CD4-positive, alpha-beta T cell treated with Interleukin-15 for 1 hour (primary cell): Measurements from ENCODE around the gene MYNN.
A peak's percentile ranks its signal among the peaks of the same experiment; 100 is the strongest.
"Not testable (repeated sequence)": the region's sequence is repeated elsewhere in the genome, so short reads cannot be mapped to it uniquely, and the experiment has no call there.

Experiments
- DNase-seq: peaks from one replicate; pipeline ENCODE4 v3.0.0-alpha.2; 2020

The MYNN gene

DNA sequence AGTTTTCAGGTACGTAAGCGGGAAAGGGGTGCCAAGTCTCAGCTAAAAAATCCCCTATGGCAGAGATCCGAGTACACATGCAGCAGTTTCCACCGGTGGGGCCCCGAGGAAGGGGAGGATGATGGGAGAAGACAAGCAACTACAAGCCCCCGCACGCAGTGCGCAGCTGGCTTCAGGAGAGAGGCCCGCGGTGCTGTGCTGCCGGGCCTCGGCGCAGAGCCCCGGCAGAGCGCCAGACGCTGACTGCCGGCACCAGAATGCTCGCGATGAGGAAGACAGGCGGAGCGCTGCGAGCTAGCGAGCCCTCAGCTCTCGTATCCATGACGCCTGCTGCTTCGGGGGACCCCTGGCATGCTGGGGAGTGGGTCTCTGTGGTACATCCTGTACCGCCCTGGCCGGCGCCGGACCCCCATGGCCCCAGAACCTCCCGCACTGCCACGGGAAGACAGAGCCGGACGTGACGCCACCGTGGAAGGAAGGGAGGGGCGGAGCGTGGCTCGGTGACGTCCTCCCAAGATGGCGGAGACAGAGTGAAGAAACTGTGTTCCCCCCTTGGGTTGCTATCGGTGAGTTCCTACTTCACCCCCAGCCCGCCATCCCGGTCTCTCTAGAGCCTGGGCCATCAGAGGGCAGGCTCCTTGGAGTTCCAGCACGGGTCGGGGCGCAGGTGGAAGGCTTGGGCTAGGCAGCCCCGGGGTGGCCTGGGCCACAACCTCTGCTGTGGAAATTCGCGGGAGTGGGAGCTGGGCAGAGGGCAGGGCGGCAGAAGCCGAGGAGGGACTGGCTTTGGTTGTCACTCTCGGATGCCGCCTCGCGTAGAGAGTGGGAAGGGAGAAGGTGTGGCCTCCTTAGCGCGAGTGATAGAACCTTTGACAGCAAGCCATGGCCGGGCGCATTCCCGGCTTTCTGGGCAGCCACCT, at the start of gene MYNN:
TSS of gene MYNN (plus strand) at position 500 of the 920 bp plus-strand sequence. CDS start 900 bp downstream, outside the sequence.
- DNase-seq, result peak; percentile 90

DNA sequence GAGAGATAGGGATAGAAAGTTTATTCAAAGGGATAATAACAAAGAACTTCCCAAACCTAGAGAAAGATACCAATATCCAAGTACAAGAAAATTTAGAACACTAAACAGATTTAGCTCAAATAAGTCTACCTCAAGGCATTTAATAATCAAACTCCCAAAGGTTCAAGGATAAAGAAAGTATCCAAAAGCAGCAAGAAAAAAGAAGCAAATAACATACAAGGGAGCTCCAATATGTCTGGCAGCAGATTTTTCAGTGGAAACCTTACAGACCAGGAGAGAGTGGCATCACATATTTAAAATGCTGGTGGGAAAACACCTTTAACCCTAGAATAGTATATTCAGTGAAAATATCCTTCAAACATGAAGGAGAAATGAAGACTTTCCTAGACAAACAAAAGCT, 41.3 kb upstream of the MYNN start:
- DNase-seq, result not testable (repeated sequence)

DNA sequence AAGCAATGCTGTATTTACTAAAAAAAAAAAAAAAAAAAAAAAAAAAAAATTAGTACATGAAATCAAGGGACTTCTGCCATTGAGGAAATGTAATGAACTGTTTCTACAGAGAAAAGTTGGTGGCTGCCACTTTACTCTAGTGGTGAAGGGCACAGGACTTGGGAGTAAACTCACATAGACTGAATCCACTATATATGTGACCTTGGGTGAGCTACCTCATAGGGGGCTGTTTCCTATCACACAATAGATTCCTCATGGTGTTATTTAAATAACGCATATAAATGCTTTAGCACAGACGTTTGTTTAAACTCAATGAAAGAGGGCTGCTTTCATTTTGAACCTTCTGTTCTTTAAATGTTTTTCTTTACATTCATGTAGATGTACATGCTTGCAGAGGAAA, 34.1 kb upstream of the MYNN start:
- no peak for DNase-seq

DNA sequence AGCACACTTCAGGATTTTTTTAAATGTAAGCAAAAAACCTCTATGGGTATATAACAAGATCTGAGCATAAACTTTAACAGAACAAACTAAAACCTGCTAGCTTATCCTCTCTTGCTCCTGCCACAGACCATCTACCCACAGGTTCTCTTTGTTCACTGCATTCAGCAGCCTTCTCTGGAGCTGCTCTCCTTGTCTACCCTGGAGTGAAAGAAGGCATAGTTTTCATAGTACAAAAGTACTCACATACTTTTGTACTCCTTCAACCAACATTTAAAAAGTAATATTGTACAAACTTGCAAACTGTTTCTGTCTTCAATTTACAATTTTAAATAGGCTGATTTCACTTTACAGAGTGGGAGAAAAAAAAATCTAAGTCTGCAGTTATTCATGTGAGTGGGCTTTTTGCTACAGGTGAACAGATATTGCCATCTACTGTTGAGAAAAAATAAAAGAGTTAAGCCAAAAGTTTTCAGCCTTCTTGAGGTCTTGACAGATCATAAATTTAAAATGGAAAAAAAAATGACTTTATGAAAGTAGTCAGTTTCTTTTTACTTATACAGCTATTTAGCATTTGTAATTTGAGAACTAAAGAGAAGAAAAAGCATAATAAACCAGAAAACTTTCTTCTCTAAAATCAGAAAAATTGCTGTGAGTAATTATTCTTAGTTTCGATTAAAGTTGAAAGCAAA, 28.7 kb upstream of the MYNN start:
- no peak for DNase-seq

DNA sequence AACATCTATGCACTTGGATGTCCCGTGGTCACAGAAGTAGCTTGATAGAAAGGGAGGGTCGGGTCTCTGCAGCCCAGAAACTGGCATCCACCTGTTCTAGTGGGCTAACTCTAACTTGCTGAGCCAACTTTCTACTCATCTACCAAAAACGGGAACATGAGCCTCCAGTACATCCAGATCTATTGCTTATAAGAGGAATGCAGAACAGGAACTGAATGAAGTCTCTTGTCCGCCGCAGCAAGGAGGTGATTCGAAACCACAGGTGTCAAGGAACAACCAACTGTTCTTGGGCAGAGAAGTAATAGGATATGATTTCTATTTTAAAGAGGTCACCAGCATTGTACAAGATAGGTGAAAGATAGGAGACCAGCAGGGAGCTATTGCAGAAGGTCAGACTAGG, 26.3 kb upstream of the MYNN start:
- no peak for DNase-seq

DNA sequence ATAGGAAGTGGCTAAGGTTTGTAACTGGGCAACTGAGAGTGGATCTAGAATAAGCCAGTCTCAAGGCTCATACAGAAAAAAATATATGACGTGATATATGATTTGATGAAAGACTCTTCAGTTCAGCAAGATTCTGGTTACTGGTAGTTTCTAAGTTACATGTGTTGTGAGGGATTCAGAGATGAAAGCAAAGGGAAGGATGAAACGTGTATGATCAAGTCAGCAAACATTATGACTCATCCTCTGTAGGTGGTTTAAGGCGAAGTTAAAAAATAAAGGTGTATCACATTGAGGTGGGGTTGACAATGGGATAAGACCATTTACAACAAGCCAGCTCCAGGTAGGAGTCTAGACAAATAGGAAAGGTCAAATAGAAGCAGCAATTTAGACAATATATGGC, 24.5 kb upstream of the MYNN start:
- no peak for DNase-seq

DNA sequence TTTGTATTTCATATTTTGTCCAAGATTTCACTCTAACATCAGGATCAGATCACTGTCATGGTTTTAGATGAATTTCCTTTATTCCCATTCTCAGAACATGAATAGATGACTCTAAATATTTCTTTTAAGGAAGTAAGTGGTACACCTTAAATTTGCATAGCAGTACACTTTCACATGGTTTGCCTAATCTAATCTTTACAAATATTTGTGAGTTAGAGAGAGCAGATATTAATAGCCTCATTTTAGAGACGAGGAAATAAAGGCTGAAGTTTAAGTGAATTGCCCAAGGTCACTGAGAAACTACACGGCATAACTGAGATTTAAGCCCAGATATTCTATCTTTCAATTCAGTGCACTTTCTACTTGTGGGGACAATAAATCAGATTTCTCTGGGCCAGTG, 22.5 kb upstream of the MYNN start:
- DNase-seq, result no peak

DNA sequence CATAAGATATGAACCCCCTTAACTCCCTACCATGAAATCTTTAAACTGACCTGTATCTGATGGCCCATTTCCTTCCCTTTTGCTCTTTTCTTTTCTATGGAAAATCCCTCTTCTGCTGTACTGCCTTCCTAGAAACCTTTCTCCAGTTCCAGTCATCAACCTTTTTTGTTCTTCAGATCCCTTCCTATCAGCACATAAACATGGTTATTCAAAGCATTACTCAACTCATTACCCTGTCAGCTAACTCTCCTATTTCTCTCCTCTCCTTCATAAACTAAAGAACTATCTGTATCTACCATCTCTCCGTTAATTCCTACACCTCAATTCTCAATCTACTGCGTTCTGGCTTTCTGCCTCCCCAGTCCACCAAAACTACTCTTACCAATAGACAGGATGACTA, 21.3 kb upstream of the MYNN start:
- no peak for DNase-seq

DNA sequence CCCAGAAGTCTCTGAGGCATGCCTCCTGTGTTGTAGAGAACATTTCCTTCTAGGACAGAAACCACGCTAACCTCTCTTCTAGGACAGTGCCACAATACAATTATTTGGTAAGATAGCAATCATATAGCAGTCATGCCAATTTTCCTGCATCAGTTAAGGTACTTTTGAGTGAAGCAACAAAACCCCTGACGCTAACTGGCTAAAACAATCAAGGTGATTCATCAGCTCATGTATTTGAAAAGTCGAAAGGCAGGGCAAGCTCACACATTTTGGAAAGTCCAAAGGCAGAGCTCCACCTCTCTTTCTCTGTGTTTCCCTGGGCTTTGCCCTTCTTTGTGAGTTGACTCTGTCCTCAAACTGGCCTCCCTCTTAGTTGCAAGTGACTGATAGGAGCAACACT, 18.5 kb upstream of the MYNN start:
- DNase-seq, result no peak

DNA sequence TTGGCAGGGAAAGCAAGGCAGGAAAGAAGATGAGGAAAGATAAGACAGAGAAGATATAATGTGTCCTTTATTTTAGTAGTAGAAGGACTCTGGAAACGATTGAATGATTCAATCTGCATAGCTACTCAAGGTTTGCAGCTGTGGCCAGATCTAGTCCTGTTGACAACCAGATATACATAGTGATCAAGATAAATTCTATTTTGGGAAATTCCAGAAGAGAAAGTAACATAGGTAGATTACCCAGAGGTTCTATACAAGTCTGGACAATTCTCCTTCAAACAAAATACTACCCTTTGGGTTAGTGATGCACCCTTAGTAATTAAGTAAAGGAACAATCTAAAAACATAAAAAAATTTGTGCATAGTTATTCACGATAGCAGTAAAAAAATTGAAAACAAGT, 17.7 kb upstream of the MYNN start:
- DNase-seq, result no peak

DNA sequence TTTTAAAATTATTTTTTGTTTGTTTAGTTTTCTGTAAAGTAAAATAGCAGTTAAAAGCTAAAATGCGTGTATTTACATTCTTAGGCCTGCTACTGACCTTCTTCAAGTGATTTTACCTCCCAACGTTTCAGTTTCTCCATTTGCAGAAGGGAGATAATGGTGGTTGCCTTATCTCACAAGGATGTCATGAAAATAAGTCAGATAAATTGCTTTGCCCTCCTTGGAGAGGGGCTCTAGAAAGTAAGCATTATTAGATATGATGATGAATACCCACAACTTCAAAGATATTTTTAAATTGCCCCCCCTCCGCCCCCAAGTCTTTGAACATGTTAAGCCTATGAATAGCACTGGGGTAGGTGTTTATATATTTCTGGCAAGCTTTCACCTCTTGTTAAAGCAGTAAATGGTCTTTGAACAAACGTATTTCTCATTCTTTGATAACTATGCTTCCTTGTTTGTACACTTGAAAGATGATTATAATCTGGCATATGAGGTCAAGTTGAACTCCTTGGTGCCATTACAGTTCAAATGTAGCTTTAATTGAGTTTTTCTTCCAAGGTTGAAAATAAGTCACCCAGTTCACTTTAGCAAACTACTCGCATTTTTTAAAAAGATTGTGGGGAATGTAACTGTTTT, 14.7 kb upstream of the MYNN start:
- no peak for DNase-seq

DNA sequence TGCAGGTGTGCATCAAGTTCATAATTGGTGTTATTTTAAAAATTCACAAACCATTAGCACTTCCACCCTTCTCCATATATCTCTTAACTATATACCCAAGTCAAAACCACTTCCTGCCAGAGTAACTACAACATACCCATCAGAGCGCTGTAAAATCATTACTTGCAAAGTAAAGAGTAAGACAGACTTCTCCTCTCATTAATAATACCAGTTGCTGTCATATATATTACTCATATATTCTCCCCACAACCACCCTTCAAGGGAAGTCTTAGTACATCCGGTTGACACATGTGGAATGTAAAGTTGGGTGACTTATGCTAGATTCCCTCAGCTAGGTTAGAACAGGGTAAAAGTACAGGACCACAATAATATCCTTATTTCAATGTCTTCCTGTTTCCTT, 13.9 kb upstream of the MYNN start:
- DNase-seq, result no peak

DNA sequence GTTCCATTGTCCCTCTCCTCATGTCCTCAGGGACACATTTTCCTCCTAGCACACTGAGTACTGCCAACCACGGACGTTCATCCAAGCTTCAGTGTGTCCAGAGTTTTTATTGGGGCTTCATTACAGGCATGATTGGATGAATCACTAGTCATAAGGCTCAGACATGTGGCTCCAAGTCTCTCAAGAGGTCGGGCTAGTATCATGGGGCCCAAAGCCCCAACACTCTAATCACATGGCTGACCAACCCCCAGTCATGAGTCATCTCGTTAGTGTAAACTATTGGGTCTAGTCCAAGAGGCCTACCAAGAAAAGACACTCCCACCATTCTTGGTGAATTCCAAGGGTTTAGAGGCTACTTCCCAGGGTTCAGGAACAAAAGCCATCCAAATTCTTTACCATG, 12.7 kb upstream of the MYNN start:
- DNase-seq, result no peak

DNA sequence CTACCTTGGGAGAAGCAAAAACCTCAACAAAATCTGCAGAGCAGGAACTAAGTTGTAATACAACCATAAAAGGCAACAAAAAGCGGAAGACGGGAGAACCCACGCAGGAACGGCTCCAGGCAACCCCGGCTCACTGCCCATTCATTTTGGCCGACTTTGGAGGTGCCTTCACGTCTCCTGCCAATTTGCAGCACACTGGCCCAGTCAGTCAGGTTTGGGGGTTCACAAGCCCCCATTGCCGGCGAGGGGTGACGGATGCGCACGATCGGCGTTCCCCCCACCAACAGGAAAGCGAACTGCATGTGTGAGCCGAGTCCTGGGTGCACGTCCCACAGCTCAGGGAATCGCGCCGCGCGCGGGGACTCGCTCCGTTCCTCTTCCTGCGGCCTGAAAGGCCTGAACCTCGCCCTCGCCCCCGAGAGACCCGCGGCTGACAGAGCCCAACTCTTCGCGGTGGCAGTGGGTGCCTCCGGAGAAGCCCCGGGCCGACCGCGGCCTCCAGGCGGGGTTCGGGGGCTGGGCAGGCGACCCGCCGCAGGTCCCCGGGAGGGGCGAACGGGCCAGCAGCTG, 8.8 kb upstream of the MYNN start:
- DNase-seq, result peak; percentile 63

DNA sequence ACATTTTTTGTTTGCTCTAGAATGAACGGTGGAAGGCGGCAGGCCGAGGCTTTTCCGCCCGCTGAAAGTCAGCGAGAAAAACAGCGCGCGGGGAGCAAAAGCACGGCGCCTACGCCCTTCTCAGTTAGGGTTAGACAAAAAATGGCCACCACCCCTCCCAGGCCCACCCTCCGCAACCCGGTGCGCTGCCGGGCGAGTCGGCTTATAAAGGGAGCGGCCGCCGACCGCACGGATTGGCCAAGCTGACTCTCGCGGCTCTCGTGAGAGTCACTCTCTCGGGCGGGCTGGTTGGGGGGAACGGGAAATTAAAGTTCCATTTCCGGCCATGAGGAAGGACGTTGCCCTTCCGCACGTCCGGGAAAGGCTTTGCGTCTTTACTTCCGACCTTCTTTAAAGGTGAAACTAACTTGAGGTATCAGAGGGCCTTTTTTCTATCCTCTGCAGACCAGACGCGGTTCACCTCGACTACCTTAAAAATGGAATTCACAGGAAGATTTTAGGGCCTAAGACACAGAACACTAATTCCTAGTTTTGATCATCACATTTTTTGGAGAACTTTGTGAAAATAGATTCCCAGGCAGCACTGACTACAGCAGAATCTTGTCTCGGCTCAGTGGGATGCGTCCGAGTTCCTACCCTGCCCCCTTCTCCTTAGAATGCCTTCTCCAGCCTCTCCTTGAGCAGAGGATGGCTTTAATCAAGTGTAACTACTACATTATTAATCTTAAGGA, 8.1 kb upstream of the MYNN start, which contains the start of gene TERC:
TSS of gene TERC (minus strand) at position 179 of the 731 bp plus-strand sequence.
- peak; percentile 96 for DNase-seq

DNA sequence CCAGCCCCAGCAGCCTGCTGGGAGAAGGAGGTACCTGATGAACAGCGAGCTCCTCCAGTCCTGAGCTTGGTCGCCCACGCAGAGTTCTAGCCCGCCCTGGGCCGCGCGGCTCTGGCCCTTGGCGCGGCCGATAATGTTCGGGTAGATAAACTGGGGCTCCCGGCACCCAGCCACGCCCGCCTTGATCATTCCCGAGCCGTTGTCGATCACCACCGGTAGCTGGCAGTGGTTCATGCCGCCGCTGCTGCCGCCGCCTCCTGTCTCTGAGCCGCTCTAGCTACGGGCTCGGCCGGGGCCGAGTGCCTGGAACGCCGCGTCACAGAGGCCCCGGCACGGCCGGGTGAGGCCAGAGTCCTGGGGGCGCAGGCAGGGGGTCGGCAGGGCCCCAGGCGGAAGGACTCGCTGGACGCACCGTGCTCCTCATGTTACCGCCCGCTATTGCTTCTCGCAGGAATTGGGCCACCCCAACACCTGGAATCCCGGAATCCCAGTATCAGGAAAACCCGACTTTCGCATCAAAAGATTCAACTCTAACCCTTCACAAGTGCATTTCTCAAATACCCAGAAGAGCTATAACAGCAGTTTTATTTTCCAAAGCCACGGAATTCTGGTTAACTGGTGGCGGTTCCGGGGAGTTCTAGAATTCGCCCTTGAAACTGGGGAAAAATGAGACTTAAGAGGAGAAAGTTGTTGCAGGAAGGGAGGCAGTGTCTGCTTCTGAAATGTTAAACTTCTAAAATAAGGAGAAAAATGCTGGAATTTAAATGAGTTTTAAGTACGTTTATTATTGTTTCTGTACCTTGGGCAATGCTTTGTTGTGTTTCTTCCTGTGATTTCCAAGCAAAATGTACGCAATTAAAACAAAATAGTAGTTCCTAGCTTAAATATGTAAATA, 3.7 kb upstream of the MYNN start, which contains the start of gene ACTRT3:
TSS of gene ACTRT3 (minus strand) at position 275 of the 895 bp plus-strand sequence. CDS start at position 234, 41 bp downstream.
- DNase-seq, result peak; percentile 69

DNA sequence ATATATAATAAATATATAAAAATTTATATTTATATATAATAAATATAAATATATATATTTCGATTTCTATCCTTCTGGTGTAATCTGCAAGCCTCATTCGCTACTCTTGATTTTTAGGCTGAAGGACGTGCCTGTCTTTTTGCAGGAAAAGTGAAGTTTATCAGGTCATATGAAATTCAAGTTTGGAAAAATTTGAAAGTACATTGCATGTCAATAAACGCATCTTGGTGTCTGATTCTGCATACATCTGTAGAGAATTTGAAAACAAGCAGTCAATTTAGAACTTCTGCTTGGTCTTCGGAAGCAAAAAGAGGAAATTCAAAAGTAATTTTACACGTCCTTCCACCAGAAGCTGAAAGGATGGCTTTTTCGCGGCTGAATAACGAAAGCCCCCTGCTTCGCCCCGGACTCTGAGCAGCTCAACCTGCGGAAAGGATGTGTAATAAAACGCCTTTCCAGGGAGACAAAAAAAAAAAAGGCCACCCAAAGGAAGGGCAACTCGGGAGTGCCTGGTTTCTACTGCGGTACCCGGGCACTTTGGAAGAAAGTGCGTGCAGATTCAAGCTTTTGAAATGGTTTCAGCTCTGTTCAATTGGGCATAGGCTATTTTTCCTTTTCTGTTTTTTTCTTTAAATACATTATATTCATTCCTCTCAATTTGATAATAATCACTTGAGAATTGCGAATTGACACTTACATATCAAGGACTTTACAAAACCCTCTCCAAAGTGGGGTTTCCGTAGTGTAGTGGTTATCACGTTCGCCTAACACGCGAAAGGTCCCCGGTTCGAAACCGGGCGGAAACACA, 1.5 kb upstream of the MYNN start:
- DNase-seq, result peak; percentile 56

DNA sequence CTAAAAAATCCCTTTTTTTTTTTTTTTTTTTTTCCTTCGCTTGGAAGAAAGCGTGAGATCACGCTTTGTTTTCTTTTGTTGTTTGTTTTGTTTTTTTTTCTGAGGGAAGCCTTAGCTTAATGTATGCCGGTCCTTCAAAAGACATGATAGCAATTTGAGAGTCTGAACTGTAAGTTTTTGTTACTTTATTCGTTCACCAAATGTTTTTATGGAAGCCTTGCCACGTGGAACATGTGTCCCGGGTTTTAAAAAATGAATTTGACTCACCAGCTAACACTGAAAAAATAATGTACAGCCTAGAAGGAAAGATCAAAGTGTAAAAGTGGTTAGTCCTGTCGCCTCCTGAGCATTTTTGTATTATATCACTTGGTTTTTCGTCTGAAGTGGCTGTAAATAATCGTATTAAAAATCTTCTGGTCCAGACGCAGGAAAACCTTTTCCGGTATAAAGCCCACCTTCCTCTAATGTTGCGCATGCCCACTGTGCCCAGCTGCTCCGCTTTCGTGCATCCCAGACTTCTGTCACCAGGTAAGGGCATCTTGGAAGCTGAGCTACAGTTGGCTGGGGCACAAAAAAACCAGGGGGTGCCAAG, 795 bp upstream of the MYNN start:
- DNase-seq, result peak; percentile 72

DNA sequence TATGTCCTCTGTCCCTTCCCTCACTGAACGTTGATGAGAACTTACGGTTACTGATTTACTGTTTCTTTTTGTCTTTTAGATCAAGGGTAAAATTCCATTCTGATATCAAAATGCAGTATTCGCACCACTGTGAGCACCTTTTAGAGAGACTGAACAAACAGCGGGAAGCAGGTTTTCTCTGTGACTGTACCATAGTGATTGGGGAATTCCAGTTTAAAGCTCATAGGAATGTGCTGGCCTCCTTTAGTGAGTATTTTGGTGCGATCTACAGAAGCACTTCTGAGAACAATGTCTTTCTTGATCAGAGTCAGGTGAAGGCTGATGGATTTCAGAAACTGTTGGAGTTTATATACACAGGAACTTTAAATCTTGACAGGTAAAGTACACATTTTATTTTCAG, 990 bp downstream of the MYNN start:
- DNase-seq, result no peak

DNA sequence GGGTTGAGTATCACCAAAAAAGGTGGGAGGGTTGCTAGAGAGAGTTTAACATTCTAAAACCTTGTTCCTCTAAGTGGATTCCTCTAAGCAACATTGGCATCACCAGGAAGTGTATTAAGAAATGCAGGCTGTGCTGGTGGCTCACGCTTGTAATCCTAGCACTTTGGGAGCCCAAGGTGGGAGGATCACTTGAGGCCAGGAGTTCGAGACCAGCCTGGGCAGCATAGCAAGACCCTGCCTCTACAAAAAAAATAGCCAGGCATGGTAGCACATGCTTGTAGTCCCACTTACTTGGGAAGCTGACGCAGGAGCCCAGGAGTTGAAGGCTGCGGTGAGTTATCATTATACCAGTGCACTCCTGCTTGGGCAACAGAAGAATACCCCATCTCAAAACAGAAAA, 4.6 kb downstream of the MYNN start:
- no peak for DNase-seq
